Mucosa of descending colon (tissue), 3 donors: ENCODE data around the gene ALDH3A1. TPM values are rescaled to one million over a fixed set of nuclear protein-coding genes. Genes with fewer than 3 reads are reported as not detected.
A peak's percentile ranks its signal among the peaks of the same experiment; 100 is the strongest.

ENCODE experiments used
- ATAC-seq: fragments of 200-7000 bp; cut with Tn5 transposase; one replicate; pipeline ENCODE4 v1.9.1; 2020; ENCODE audit warnings: mild to moderate bottlenecking, moderate library complexity
- DNase-seq, 3 donors: peaks; one replicate each; pipeline ENCODE4 v3.0.0-alpha.2; 2020
- H3K36me3 ChIP-seq: fragments of 200-600 bp; one replicate; pipeline ENCODE4 v1.8.0; 2021; ENCODE audit warnings: low read depth, mild to moderate bottlenecking
- H3K4me1 ChIP-seq: fragments of 200-600 bp; one replicate; pipeline ENCODE4 v1.8.0; 2021; ENCODE audit warnings: low read depth, mild to moderate bottlenecking
- H3K4me3 ChIP-seq: fragments of 200-600 bp; one replicate; pipeline ENCODE4 v1.8.0; 2021; ENCODE audit warnings: mild to moderate bottlenecking
- H3K9me3 ChIP-seq: fragments of 200-600 bp; one replicate; pipeline ENCODE4 v1.8.0; 2021; ENCODE audit warnings: mild to moderate bottlenecking
- CTCF ChIP-seq: fragments of 200-600 bp; IDR thresholded peaks from one replicate; pipeline ENCODE4 v1.8.0; 2022; ENCODE audit warnings: antibody characterized with exemption, mild to moderate bottlenecking
- intact Hi-C, 2 donors: fragments of 100-400 bp; cut with DNase I in 1 of 2; cut with micrococcal nuclease in 1 of 2; formaldehyde crosslinking; loops; one replicate each; pipeline versions ENCODE4 v1.11.0 to v1.11.1; 2022; cut with DNase I, micrococcal nuclease
- total RNA-seq, 3 donors: library from RNA; stranded (reverse); fragmentation: NEBNext Ultra II Directional in 2 of 3; extraction: Animal tissue kit (Norgen Biotek cat#: 25700) in 2 of 3; gene quantifications; one replicate each; pipeline versions ENCODE4 v1.2.1 to v1.2.4, GENCODE V29; 2021 to 2023
- donor health status: DM: no; HTN: no; CAD: no; lungs with moderate emphysema.
- donor health status: DM: no; HTN: no; CAD: no.
- donor health status: DM: no; HTN: yes; CAD: no.

The ALDH3A1 gene
- total RNA-seq, 3 donors from 2014 or later = 0.60 to 5.9 (median 3.1) TPM

GRCh38 chr17:19724501-19725420, 23.3 kb downstream of the ALDH3A1 start:
- no peak for TF ChIP-seq CTCF
- ATAC-seq (peak; percentile 76), DNase-seq (peak; percentile 81 to 87 (median 86))
- intact Hi-C loops = no loop called here
- Histone ChIP-seq H3K4me1 (peaks cover 34% of the 10 kb centered on the region), H3K9me3 (no peaks in the 10 kb centered on the region), H3K36me3 (no peaks in the 10 kb centered on the region), H3K4me3 (no peak overlapping the region)

- TF ChIP-seq CTCF = no peak
- peaks cover 34% of the 10 kb centered on the region for H3K4me1 ChIP-seq
Measured at GRCh38 chr17:19723964-19724363, 24.1 kb downstream of the ALDH3A1 start.

GRCh38 chr17:19720631-19721426, 27.3 kb downstream of the ALDH3A1 start:
- Histone ChIP-seq H3K9me3 (no peaks in the 10 kb centered on the region), H3K4me1 (peaks cover 17% of the 10 kb centered on the region), H3K4me3 (no peak overlapping the region), H3K36me3 (no peaks in the 10 kb centered on the region)
- intact Hi-C loops = no loop called here
- peak; percentile 59 to 77 (median 70) for DNase-seq
- ATAC-seq = peak; percentile 65
- no peak for TF ChIP-seq CTCF

More at GRCh38 chr17:19723964-19724363, 24.1 kb downstream of the ALDH3A1 start:
- H3K36me3 ChIP-seq = no peaks in the 10 kb centered on the region
- no peaks in the 10 kb centered on the region for H3K9me3 ChIP-seq
- no peak overlapping the region for H3K4me3 ChIP-seq
- intact Hi-C loops = no loop called here
- no peak for ATAC-seq
- peak in 1 of 3 donors; percentile 24 for DNase-seq

- no peak overlapping the region for H3K4me3 ChIP-seq
- peak in 1 of 3 donors; percentile 31 for DNase-seq
- H3K9me3 ChIP-seq = no peaks in the 10 kb centered on the region
- H3K4me1 ChIP-seq = peaks cover 17% of the 10 kb centered on the region
- TF ChIP-seq CTCF = no peak
- intact Hi-C loops = no loop called here
- ATAC-seq = peak; percentile 6
- no peaks in the 10 kb centered on the region for H3K36me3 ChIP-seq
Measured at GRCh38 chr17:19720210-19720475, 28.0 kb downstream of the ALDH3A1 start.

GRCh38 chr17:19719355-19720209, 28.5 kb downstream of the ALDH3A1 start:
- ATAC-seq = peak; percentile 74
- no peak for DNase-seq
- no peaks in the 10 kb centered on the region for H3K36me3 ChIP-seq
- intact Hi-C loops = no loop called here
- no peak for TF ChIP-seq CTCF
- H3K4me3 ChIP-seq = no peak overlapping the region
- peaks cover 13% of the 10 kb centered on the region for H3K4me1 ChIP-seq
- no peaks in the 10 kb centered on the region for H3K9me3 ChIP-seq
